Mammary epithelial cell (primary cell): ENCODE measurements around the gene PHEX.

Experiments used
- CTCF ChIP-seq, 2 donors: IDR thresholded peaks in 1 of 2; conservative IDR thresholded peaks in 1 of 2; 2 replicates each; pipeline ENCODE4 v1.5.1; 2011 to 2012; ENCODE audit warnings: inconsistent platforms in 2 of 2, low read length in 2 of 2, mild to moderate bottlenecking in 2 of 2, control low read depth in 1 of 2, low read depth in 1 of 2; ENCODE audit not compliant: insufficient read depth in 1 of 2; ENCODE audit errors: extremely low read depth in 1 of 2
- EZH2 ChIP-seq: IDR thresholded peaks from 2 replicates; pipeline ENCODE4 v1.6.1; 2012; ENCODE audit warnings: low read length, inconsistent platforms, borderline replicate concordance

- TF ChIP-seq CTCF (conservative IDR thresholded peaks at IDR 0.05 in 1 of 2, IDR thresholded peaks at IDR 0.05 in 1 of 2; ENCODE audit: extremely low read depth in 1 of 2, insufficient read depth in 1 of 2, low read depth in 1 of 2, low read length in 2 of 2) (no peak), EZH2 (no peak)
Observed at GRCh38 chrX:22025751-22026150, 6.4 kb upstream of the PHEX start.
